Endometrial microvascular endothelial cells (primary cell): ENCODE measurements around the gene DCP2. TPM values are rescaled to one million over a fixed set of nuclear protein-coding genes. Genes with fewer than 3 reads are reported as not detected.
"Not testable (repeated sequence)": the region's sequence is repeated elsewhere in the genome, so short reads cannot be mapped to it uniquely, and the experiment has no call there.

Experiments used
- in situ Hi-C: cut with HindIII; loops from 2 replicates; pipeline ENCODE4 v1.10.0; 2017; ENCODE audit warnings: low sequenced_read_pairs, low pct_unique_long_range_greater_than_20kb; ENCODE audit errors: inconsistent ontology term
- total RNA-seq: library from RNA; depleted of rRNA; stranded (reverse); fragments of >200 nt; gene quantifications from one replicate; pipeline ENCODE4 v1.2.3, GENCODE V29; 2015; ENCODE audit errors: inconsistent ontology term

The DCP2 gene
- total RNA-seq, 1 donor from 2014 or later: 22.3 TPM

DNA sequence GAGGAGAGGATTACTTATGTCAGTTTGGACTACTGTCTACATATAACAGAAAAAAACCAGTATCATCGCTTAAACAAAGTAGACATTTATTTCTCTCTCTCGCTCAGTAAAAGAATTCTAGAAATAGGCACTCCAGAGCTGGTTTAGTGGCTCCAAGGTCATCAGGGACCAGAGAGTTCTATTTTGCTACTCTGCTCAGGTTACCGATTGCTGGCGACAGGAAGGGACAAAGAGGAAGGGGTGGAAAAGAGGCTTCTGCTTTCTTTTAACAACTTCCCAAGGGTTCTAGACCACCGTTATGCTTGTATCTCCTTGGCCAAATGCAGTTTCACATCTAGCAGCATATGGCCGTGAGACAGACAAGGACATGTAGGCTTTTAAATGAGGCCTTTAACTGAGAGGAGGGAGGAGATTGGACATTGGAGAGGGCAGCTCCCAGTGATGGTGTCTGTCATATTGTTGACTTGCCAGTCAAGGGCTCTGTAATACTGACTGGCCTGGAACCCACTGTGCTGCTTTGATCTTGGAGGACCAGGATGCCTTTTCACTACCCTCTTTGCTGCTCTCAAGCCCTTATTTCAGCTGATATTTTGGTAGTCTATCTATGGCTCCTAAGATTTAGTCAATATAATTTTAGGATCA is 15.6 kb upstream of the DCP2 start:
- in situ Hi-C loops: no loop called here

DNA sequence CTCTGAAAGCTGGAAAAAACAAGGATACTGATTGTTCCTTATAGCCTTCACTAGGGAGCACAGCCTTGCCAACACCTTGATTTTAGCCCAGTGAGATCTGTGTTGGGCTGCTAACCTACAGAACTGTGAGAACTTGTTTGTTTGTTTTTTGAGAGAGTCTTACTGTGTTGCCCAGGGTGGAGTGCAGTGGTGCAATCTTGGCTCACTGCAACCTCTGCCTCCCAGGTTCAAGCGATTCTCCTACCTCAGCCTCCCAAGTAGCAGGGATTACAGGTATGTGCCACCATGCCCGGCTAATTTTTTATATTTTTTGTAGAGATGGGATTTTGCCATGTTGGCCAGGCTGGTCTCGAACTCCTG is 13.2 kb upstream of the DCP2 start:
- in situ Hi-C loops: not testable (repeated sequence)

GRCh38 chr5:112965733-112966306 is 10.8 kb upstream of the DCP2 start:
- in situ Hi-C loops: no loop called here

- in situ Hi-C loops: no loop called here
Observed at GRCh38 chr5:112967520-112968083, 9.0 kb upstream of the DCP2 start.

DNA sequence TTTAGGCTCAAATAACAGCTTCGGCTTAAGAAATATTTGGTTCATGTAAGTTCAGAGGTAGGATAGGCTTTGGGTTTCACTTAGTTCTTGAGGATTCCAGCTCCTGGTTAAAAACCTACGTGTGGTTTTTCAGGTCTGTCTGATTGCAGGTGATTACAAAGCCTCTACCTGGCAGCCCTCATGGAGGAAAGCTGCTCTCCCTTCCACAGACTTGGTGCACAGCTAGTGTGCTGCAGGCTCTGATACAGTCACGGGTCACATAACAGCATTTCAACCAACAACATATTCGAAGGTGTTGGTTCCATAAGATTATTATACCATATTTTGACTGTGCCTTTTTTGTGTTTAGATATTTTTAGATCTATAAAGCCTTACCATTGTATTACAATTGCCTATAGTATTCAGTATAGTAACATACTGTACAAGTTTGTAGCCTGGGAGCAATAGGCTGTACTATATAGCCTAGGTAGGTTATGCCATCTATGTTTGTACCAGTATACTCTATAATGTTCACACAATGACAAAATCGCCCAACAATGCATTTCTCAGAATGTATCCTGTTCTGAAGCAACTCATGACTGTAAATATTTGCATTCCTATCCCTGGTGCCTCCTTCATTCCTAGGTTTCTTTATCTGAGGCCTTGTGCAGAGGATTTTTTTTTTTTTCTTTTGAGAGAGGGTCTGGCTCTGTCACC is 8.0 kb upstream of the DCP2 start:
- in situ Hi-C loops: no loop called here

DNA sequence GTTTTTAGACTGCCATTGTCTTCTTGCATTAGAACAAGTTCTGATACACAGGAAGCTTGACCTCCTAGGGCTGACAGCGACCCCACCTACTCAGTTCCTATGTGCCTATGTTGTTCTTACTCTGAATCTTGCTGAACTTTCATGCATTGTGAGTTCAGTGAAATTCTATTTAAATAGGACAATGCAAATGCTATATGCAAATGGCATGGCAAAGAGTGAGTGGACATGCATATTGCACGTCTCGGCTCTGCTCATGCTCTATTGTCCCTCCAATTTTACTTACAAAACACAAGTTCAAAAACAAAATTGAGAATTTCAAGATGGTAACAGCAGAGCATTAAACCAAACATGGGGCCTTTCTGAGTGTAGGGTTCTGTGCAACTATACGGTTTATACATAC is 5.3 kb upstream of the DCP2 start:
- in situ Hi-C loops: no loop called here

- in situ Hi-C loops: no loop called here
Observed at GRCh38 chr5:112973036-112973435, 3.6 kb upstream of the DCP2 start.

- in situ Hi-C loops: no loop called here
Observed at GRCh38 chr5:112973904-112974303, 2.7 kb upstream of the DCP2 start.

- in situ Hi-C loops: no loop called here
Observed at GRCh38 chr5:112974901-112975300, 1.7 kb upstream of the DCP2 start.

- in situ Hi-C loops: no loop called here
Observed at GRCh38 chr5:112975721-112976431, 722 bp upstream of the DCP2 start.

- in situ Hi-C loops: no loop called here
Observed at GRCh38 chr5:112977440-112977861, 853 bp downstream of the DCP2 start.

DNA sequence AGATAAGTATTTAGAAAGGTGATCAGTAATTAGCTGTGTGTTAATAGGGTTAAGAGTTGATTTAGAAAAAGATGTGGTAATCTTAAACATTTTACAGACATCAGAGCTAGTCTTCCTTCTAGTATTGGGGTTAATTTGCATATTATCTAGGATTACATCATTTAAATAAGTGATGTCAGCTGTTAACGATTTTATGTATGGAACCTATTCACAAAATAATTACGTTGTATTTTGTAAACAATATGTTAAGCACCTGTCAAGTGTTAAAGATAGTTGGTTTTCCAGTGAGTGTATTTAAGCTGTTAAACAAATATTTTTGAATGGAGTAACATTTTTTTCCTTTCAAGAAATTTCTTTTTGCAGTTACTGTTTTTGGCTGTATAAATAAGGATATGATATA is 2.2 kb downstream of the DCP2 start:
- in situ Hi-C loops: no loop called here

- in situ Hi-C loops: no loop called here
Observed at GRCh38 chr5:112979723-112980122, 3.1 kb downstream of the DCP2 start.

- in situ Hi-C loops: no loop called here
Observed at GRCh38 chr5:112983363-112983762, 6.8 kb downstream of the DCP2 start.

GRCh38 chr5:112986224-112986623 is 9.6 kb downstream of the DCP2 start:
- in situ Hi-C loops: no loop called here

- in situ Hi-C loops: no loop called here
Observed at GRCh38 chr5:112995764-112996618, 19.4 kb downstream of the DCP2 start.

DNA sequence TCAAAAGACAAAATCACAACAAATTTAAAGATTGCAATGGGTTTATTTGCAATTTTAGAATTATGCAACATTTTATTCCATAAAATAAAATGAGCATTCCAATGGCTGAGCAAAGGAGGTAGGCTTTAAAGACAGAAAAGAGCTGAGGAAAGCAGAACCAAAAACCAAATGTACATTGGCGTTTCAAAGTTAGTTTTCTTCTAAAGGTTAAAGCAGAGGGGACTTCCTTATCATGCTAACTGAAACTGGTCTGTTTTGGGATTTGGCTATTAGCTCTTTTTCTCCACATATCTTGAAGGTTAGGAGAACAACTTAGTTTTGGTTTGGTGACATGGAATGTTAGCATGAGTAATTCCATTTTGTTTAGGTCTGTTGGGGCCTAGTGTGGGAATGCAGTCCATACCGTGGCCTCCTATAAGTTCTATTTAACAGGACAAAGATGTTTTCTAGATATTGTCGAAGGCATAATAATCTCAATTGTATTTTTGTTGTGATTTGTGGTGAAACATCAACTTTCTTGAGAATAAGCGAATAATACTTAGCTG is 20.3 kb downstream of the DCP2 start:
- in situ Hi-C loops: no loop called here

- in situ Hi-C loops: no loop called here
Observed at GRCh38 chr5:112998296-112998695, 21.7 kb downstream of the DCP2 start.
